HepG2 (cell line): ENCODE results near the gene NFATC4. TPM values are rescaled to one million over a fixed set of nuclear protein-coding genes. Genes with fewer than 3 reads are reported as not detected.

Experiments
- CREB1 ChIP-seq, 2 experiments: fragments of 450-650 bp in 1 of 2; IDR thresholded peaks; 2 replicates each; pipeline ENCODE4 v1.6.1; 2016 to 2017; ENCODE audit warnings: control low read depth in 1 of 2, mild to moderate bottlenecking in 1 of 2, missing compliant biosample characterization in 1 of 2, missing genetic modification characterization in 1 of 2
- EED ChIP-seq: sonication (generic); formaldehyde crosslinking; IDR thresholded peaks from 2 replicates; pipeline ENCODE4 v1.5.0; 2020; ENCODE audit warnings: mild to moderate bottlenecking, missing genetic modification reagents
- HMG20A ChIP-seq: IDR thresholded peaks from 2 replicates; pipeline ENCODE4 v1.6.1; 2016; ENCODE audit warnings: borderline replicate concordance
- RBFOX2 ChIP-seq: fragments of 200-400 bp; formaldehyde crosslinking; IDR thresholded peaks from 2 replicates; pipeline ENCODE4 v1.6.1; 2017; ENCODE audit warnings: low read depth, mild to moderate bottlenecking, low read length
- SOX13 ChIP-seq, 3 experiments: fragments of 450-650 bp in 1 of 3; sonication (generic) in 1 of 3; formaldehyde crosslinking in 1 of 3; IDR thresholded peaks in 2 of 3; conservative IDR thresholded peaks in 1 of 3; 2 replicates each; pipeline versions ENCODE4 v1.5.0 to v1.6.1; 2016 to 2020; ENCODE audit warnings: antibody characterized with exemption in 1 of 3, mild to moderate bottlenecking in 1 of 3, missing compliant biosample characterization in 1 of 3, missing genetic modification reagents in 1 of 3, moderate library complexity in 1 of 3
- ZMYM4 ChIP-seq: sonication (generic); formaldehyde crosslinking; IDR thresholded peaks from 2 replicates; pipeline ENCODE4 v1.8.1; 2023; ENCODE audit warnings: mild to moderate bottlenecking, missing genetic modification reagents
- ZNF160 ChIP-seq: sonication (generic); formaldehyde crosslinking; IDR thresholded peaks from 2 replicates; pipeline ENCODE4 v1.8.0; 2022; ENCODE audit warnings: mild to moderate bottlenecking, inconsistent platforms, missing genetic modification reagents
- ZNF549 ChIP-seq: sonication (generic); formaldehyde crosslinking; IDR thresholded peaks from 2 replicates; pipeline ENCODE4 v1.5.0; 2020; ENCODE audit warnings: missing genetic modification reagents
- ZNF792 ChIP-seq: IDR thresholded peaks from 2 replicates; pipeline ENCODE4 v1.6.1; 2016
- ZSCAN25 ChIP-seq: sonication (generic); formaldehyde crosslinking; IDR thresholded peaks from 2 replicates; pipeline ENCODE4 v1.8.0; 2022; ENCODE audit warnings: mild to moderate bottlenecking, missing genetic modification reagents
- polyA plus RNA-seq, 8 experiments: library from polyadenylated mRNA; depleted of rRNA in 3 of 8; stranded (reverse) in 7 of 8; unstranded in 1 of 8; fragments of >200 nt; fragmentation: Illumina TruSeq in 4 of 8; extraction: Trizol in 4 of 8; gene quantifications; 2 replicates each; pipeline versions ENCODE4 v1.2.1 to v1.2.3, GENCODE V29; 2011 to 2016; ENCODE audit warnings: low read depth in 4 of 8, missing spikeins in 1 of 8, mixed read lengths in 1 of 8; ENCODE audit not compliant: insufficient read depth in 1 of 8
- total RNA-seq, 5 experiments: library from RNA; depleted of rRNA; stranded (reverse); fragments of >200 nt; fragmentation: Illumina TruSeq; extraction: Trizol; gene quantifications; 2 replicates each; pipeline ENCODE4 v1.2.3, GENCODE V29; 2016; ENCODE audit warnings: low read depth in 1 of 5
- TF ChIP-seq, protein P1 (sequence below): sonication (generic); formaldehyde crosslinking; IDR thresholded peaks from 2 replicates; pipeline ENCODE4 v1.4.0; 2020; ENCODE audit warnings: mild to moderate bottlenecking, missing genetic modification reagents
- TF ChIP-seq, protein P2 (sequence below), 2 experiments: fragments of 450-650 bp in 1 of 2; sonication (generic) in 1 of 2; formaldehyde crosslinking in 1 of 2; IDR thresholded peaks; 2 replicates each; pipeline versions ENCODE4 v1.6.1 to v1.8.0; 2016 to 2022; ENCODE audit warnings: antibody characterized with exemption in 1 of 2, mild to moderate bottlenecking in 1 of 2, missing genetic modification reagents in 1 of 2
- TF ChIP-seq, protein P3 (sequence below): sonication (generic); formaldehyde crosslinking; conservative IDR thresholded peaks from 2 replicates; pipeline ENCODE4 v1.4.0; 2020; ENCODE audit warnings: missing genetic modification reagents

Gene NFATC4
- total and polyA plus RNA-seq, 2 of the 13 experiments (the other 11 are each of a cell fraction or from before 2014, with no cell fraction given), result 0.04 to 0.15 TPM

DNA sequence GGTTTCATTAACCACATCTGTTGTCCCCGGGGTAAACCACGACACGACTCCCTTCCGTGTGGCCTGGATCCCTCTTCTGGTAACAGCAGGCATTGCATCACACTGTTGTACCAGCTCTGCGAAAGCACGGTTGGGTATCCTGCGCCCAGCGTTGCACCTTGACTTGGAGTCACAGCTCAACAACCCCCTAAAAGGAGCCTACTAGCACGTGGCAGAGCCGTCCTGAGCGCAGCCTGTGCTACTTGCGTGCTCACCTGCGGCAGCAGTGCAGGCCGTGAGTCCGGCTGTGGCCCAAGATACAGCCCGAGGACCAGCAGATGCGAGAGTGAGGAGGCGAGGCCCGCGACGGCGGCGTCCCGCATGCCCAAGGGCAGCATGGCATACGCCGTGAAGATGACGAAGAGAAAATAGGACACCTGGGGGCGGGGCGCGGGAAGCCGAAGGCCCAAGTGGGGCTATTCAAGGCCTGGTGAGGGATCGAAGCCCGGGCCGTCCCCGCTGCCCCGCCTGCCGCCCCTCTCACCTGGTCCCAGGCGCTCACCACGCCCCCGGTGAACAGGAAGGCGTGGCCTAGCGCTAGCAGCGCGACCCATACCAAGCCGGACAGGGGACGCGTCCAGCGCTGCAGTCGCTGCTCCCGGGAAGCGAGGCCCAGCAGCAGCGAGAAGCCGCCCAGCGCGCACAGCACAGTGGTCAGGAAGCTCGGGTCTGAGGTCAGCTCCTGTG lies 35.6 kb upstream of the NFATC4 start (continued):
- TF ChIP-seq, protein P1, sequence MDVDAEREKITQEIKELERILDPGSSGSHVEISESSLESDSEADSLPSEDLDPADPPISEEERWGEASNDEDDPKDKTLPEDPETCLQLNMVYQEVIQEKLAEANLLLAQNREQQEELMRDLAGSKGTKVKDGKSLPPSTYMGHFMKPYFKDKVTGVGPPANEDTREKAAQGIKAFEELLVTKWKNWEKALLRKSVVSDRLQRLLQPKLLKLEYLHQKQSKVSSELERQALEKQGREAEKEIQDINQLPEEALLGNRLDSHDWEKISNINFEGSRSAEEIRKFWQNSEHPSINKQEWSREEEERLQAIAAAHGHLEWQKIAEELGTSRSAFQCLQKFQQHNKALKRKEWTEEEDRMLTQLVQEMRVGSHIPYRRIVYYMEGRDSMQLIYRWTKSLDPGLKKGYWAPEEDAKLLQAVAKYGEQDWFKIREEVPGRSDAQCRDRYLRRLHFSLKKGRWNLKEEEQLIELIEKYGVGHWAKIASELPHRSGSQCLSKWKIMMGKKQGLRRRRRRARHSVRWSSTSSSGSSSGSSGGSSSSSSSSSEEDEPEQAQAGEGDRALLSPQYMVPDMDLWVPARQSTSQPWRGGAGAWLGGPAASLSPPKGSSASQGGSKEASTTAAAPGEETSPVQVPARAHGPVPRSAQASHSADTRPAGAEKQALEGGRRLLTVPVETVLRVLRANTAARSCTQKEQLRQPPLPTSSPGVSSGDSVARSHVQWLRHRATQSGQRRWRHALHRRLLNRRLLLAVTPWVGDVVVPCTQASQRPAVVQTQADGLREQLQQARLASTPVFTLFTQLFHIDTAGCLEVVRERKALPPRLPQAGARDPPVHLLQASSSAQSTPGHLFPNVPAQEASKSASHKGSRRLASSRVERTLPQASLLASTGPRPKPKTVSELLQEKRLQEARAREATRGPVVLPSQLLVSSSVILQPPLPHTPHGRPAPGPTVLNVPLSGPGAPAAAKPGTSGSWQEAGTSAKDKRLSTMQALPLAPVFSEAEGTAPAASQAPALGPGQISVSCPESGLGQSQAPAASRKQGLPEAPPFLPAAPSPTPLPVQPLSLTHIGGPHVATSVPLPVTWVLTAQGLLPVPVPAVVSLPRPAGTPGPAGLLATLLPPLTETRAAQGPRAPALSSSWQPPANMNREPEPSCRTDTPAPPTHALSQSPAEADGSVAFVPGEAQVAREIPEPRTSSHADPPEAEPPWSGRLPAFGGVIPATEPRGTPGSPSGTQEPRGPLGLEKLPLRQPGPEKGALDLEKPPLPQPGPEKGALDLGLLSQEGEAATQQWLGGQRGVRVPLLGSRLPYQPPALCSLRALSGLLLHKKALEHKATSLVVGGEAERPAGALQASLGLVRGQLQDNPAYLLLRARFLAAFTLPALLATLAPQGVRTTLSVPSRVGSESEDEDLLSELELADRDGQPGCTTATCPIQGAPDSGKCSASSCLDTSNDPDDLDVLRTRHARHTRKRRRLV (CRISPR knock-in tag), result peak; percentile 93
- TF ChIP-seq ZNF549 (CRISPR knock-in tag) (no peak), ZNF792 (CRISPR knock-in tag) (peak; percentile 86), SOX13 (IDR thresholded peaks at IDR 0.05) (no peak), SOX13 (CRISPR knock-in tag; conservative IDR thresholded peaks at IDR 0.05 in 1 of 2, IDR thresholded peaks at IDR 0.05 in 1 of 2) (peak in 1 of 2 experiments; percentile 9; a peak in 2 of 4 replicates), RBFOX2 (peak; percentile 47; the same call in 1 of the 2 replicates), CREB1 (IDR thresholded peaks at IDR 0.05) (peak; percentile 51; the same call in 1 of the 2 replicates), CREB1 (CRISPR knock-in tag; IDR thresholded peaks at IDR 0.05) (no peak), ZMYM4 (CRISPR knock-in tag) (peak; percentile 77), HMG20A (no peak), ZNF160 (CRISPR knock-in tag) (peak; percentile 13; the same call in 1 of the 2 replicates), EED (CRISPR knock-in tag) (peak; percentile 100), ZSCAN25 (peak; percentile 67; the same call in 1 of the 2 replicates)
- TF ChIP-seq, protein P2, sequence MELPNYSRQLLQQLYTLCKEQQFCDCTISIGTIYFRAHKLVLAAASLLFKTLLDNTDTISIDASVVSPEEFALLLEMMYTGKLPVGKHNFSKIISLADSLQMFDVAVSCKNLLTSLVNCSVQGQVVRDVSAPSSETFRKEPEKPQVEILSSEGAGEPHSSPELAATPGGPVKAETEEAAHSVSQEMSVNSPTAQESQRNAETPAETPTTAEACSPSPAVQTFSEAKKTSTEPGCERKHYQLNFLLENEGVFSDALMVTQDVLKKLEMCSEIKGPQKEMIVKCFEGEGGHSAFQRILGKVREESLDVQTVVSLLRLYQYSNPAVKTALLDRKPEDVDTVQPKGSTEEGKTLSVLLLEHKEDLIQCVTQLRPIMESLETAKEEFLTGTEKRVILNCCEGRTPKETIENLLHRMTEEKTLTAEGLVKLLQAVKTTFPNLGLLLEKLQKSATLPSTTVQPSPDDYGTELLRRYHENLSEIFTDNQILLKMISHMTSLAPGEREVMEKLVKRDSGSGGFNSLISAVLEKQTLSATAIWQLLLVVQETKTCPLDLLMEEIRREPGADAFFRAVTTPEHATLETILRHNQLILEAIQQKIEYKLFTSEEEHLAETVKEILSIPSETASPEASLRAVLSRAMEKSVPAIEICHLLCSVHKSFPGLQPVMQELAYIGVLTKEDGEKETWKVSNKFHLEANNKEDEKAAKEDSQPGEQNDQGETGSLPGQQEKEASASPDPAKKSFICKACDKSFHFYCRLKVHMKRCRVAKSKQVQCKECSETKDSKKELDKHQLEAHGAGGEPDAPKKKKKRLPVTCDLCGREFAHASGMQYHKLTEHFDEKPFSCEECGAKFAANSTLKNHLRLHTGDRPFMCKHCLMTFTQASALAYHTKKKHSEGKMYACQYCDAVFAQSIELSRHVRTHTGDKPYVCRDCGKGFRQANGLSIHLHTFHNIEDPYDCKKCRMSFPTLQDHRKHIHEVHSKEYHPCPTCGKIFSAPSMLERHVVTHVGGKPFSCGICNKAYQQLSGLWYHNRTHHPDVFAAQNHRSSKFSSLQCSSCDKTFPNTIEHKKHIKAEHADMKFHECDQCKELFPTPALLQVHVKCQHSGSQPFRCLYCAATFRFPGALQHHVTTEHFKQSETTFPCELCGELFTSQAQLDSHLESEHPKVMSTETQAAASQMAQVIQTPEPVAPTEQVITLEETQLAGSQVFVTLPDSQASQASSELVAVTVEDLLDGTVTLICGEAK (IDR thresholded peaks at IDR 0.05), result no peak
- TF ChIP-seq, protein P2 (CRISPR knock-in tag; IDR thresholded peaks at IDR 0.05), result peak; percentile 95
- TF ChIP-seq, protein P3, sequence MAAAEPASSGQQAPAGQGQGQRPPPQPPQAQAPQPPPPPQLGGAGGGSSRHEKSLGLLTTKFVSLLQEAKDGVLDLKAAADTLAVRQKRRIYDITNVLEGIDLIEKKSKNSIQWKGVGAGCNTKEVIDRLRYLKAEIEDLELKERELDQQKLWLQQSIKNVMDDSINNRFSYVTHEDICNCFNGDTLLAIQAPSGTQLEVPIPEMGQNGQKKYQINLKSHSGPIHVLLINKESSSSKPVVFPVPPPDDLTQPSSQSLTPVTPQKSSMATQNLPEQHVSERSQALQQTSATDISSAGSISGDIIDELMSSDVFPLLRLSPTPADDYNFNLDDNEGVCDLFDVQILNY (CRISPR knock-in tag), result peak; percentile 39; the same call in 1 of the 2 replicates
